A673 (cell line): ENCODE results near the gene GRIN2A. TPM values are rescaled to one million over a fixed set of nuclear protein-coding genes. Genes with fewer than 3 reads are reported as not detected.

ENCODE experiments used
- BruUV-seq: library from RNA; stranded (reverse); fragments of 400-500 nt; replicated peaks from 2 replicates; lab custom pipeline; 2021; lab: Mats Ljungman, UMichigan
- CTCF ChIA-PET: fragments of 300-600 bp; sonication (Branson Sonifier 250); formaldehyde crosslinking; loops from one replicate; lab custom pipeline; 2022; ENCODE audit warnings: antibody characterized with exemption; lab: Charles Lee
- POLR2A ChIA-PET: fragments of 300-600 bp; sonication (Branson Sonifier 250); formaldehyde crosslinking; loops from one replicate; lab custom pipeline; 2022; ENCODE audit warnings: antibody characterized with exemption; ENCODE audit not compliant: low non-redundant PET; lab: Charles Lee
- DNase-seq: peaks from one replicate; pipeline ENCODE4 v3.0.0-alpha.2; 2015; ENCODE audit warnings: low spot score
- H3K27ac ChIP-seq: fragments of 200-600 bp; sonication (generic); 2 replicates; pipeline ENCODE4 v1.5.1; 2016; ENCODE audit warnings: mixed run types, low read depth, mild to moderate bottlenecking, mixed read lengths, antibody characterized with exemption, low read length; ENCODE audit not compliant: poor library complexity, severe bottlenecking
- H3K27me3 ChIP-seq: fragments of 200-600 bp; sonication (generic); replicated peaks from 2 replicates; pipeline ENCODE4 v1.6.1; 2017; ENCODE audit warnings: mixed run types, low read depth, mild to moderate bottlenecking, mixed read lengths, antibody characterized with exemption, low read length; ENCODE audit not compliant: insufficient read depth, poor library complexity
- H3K36me3 ChIP-seq: fragments of 200-600 bp; sonication (generic); 2 replicates; pipeline ENCODE4 v1.6.1; 2016; ENCODE audit warnings: mixed run types, mild to moderate bottlenecking, mixed read lengths, antibody characterized with exemption, low read length; ENCODE audit not compliant: insufficient read depth, poor library complexity, severe bottlenecking
- H3K4me1 ChIP-seq: fragments of 200-600 bp; sonication (generic); 2 replicates; pipeline ENCODE4 v1.6.1; 2017; ENCODE audit warnings: mixed run types, mild to moderate bottlenecking, mixed read lengths, antibody characterized with exemption, low read length; ENCODE audit not compliant: insufficient read depth, poor library complexity, severe bottlenecking
- H3K4me3 ChIP-seq: fragments of 200-600 bp; sonication (generic); 2 replicates; pipeline ENCODE4 v1.5.1; 2016; ENCODE audit warnings: low read depth, mixed run types, mild to moderate bottlenecking, mixed read lengths, low read length; ENCODE audit not compliant: poor library complexity, severe bottlenecking
- H3K9me3 ChIP-seq: fragments of 200-600 bp; sonication (generic); 2 replicates; pipeline ENCODE4 v1.6.1; 2016; ENCODE audit warnings: mixed run types, low read depth, mild to moderate bottlenecking, mixed read lengths, antibody characterized with exemption, low read length; ENCODE audit not compliant: poor library complexity, severe bottlenecking
- CTCF ChIP-seq: fragments of 300-800, 200-600 bp; sonication (generic); conservative IDR thresholded peaks from 2 replicates; pipeline ENCODE4 v1.5.1; 2017; ENCODE audit warnings: low read depth, mild to moderate bottlenecking, antibody characterized with exemption, low read length, moderate library complexity, mixed read lengths
- EZH2 ChIP-seq: fragments of 200-600 bp; sonication (generic); IDR thresholded peaks from 2 replicates; pipeline ENCODE4 v1.6.1; 2017; ENCODE audit warnings: borderline replicate concordance, low read depth, mild to moderate bottlenecking, mixed read lengths, antibody characterized with exemption, low read length; ENCODE audit not compliant: poor library complexity, severe bottlenecking
- intact Hi-C: fragments of 100-400 bp; cut with micrococcal nuclease; formaldehyde crosslinking; loops from one replicate; pipeline ENCODE4 v1.10.0; 2022; ENCODE audit not compliant: unreplicated experiment
- total RNA-seq: library from RNA; stranded (reverse); gene quantifications from 2 replicates; pipeline ENCODE4 v1.2.3, GENCODE V29; 2021

GRIN2A gene
- total RNA-seq, 1 experiment from 2014 or later = 1.2 TPM

GRCh38 chr16:10013774-10014173 is 168.5 kb downstream of the GRIN2A start:
- no peak for TF ChIP-seq CTCF
- TF ChIP-seq EZH2 = no peak
- DNase-seq = no peak
- POLR2A ChIA-PET = no interaction called here
- Histone ChIP-seq H3K27me3 (no peaks in the 10 kb centered on the region), H3K36me3 (no peaks in the 10 kb centered on the region), H3K4me3 (no peak overlapping the region), H3K4me1 (no peaks in the 10 kb centered on the region), H3K9me3 (no peaks in the 10 kb centered on the region), H3K27ac (no peak overlapping the region)
- no TSS peak for BruUV-seq
- CTCF ChIA-PET = no interaction called here
- intact Hi-C loops = no loop called here

- TF ChIP-seq EZH2 (no peak), CTCF (no peak)
- intact Hi-C loops = no loop called here
- no peak overlapping the region for H3K4me3 ChIP-seq
- ChIA-PET CTCF (no interaction called here), POLR2A (no interaction called here)
- BruUV-seq = no TSS peak
- H3K9me3 ChIP-seq = no peaks in the 10 kb centered on the region
- H3K27ac ChIP-seq = no peak overlapping the region
- no peaks in the 10 kb centered on the region for H3K27me3 ChIP-seq
- no peaks in the 10 kb centered on the region for H3K4me1 ChIP-seq
- no peaks in the 10 kb centered on the region for H3K36me3 ChIP-seq
- no peak for DNase-seq
Measured at GRCh38 chr16:10013364-10013763, 168.9 kb downstream of the GRIN2A start.

GRCh38 chr16:10009684-10010083 is 172.5 kb downstream of the GRIN2A start:
- ChIA-PET POLR2A (no interaction called here), CTCF (no interaction called here)
- Histone ChIP-seq H3K27me3 (no peaks in the 10 kb centered on the region), H3K36me3 (no peaks in the 10 kb centered on the region), H3K9me3 (no peaks in the 10 kb centered on the region), H3K27ac (no peak overlapping the region), H3K4me3 (no peak overlapping the region), H3K4me1 (no peaks in the 10 kb centered on the region)
- intact Hi-C loops = no loop called here
- no TSS peak for BruUV-seq
- no peak for DNase-seq
- TF ChIP-seq EZH2 (no peak), CTCF (no peak)
